Gastrocnemius medialis (tissue), 4 donors: Measurements from ENCODE around the gene AQP6.

ENCODE experiments used
- CTCF ChIP-seq, 5 experiments: fragments of 450-650 bp in 3 of 5; fragments of 200-600 bp in 2 of 5; sonication (generic) in 2 of 5; IDR thresholded peaks in 4 of 5; conservative IDR thresholded peaks in 1 of 5; 1 replicate in 4 of 5; 2 replicates in 1 of 5; pipeline ENCODE4 v1.5.1; 2016 to 2019; ENCODE audit warnings: antibody characterized with exemption in 5 of 5, mild to moderate bottlenecking in 3 of 5, moderate library complexity in 3 of 5
- POLR2A ChIP-seq, 2 donors: fragments of 450-650 bp; IDR thresholded peaks; one replicate each; pipeline ENCODE4 v1.6.1; 2017; ENCODE audit warnings: antibody characterized with exemption in 2 of 2, mild to moderate bottlenecking in 2 of 2, moderate library complexity in 2 of 2

- TF ChIP-seq CTCF (IDR thresholded peaks at IDR 0.05 in 4 of 5, conservative IDR thresholded peaks at IDR 0.05 in 1 of 5) (no peak), POLR2A (IDR thresholded peaks at IDR 0.05) (no peak)
Measured at GRCh38 chr12:50014342-50014741, 41.6 kb downstream of the AQP6 start.
